IMR-90 (cell line): ENCODE data around the gene ITPK1.

Source experiments
- CTCF ChIP-seq: conservative IDR thresholded peaks from 2 replicates; pipeline ENCODE4 v1.5.1; 2012; ENCODE audit warnings: mild to moderate bottlenecking, low read depth, low read length, improper control_type of control experiment
- POLR2A ChIP-seq: IDR thresholded peaks from 2 replicates; pipeline ENCODE4 v1.6.1; 2012; ENCODE audit warnings: mild to moderate bottlenecking, low read depth, low read length
- SMC3 ChIP-seq: fragments of 150-350 bp; IDR thresholded peaks from 2 replicates; pipeline ENCODE4 v1.6.1; 2016; ENCODE audit warnings: low read depth, mild to moderate bottlenecking, antibody characterized with exemption, low read length, moderate library complexity

GRCh38 chr14:93078870-93079269, 36.9 kb downstream of the ITPK1 start:
- TF ChIP-seq CTCF (no peak), SMC3 (no peak), POLR2A (no peak)
